IPS-15b (cell line): ENCODE data around the gene RARRES1.

Experiments
- H3K27me3 ChIP-seq: one replicate; pipeline ENCODE4 v1.6.1; 2013; ENCODE audit warnings: low read length; ENCODE audit not compliant: control insufficient read depth, insufficient read depth
- H3K36me3 ChIP-seq: one replicate; pipeline ENCODE4 v1.6.1; 2013; ENCODE audit warnings: low read length; ENCODE audit not compliant: control insufficient read depth, insufficient read depth
- H3K4me1 ChIP-seq: one replicate; pipeline ENCODE4 v1.6.1; 2013; ENCODE audit warnings: mild to moderate bottlenecking, low read length; ENCODE audit not compliant: control insufficient read depth, insufficient read depth
- H3K4me3 ChIP-seq: one replicate; pipeline ENCODE4 v1.5.1; 2013; ENCODE audit warnings: low read depth, low read length
- H3K9ac ChIP-seq: one replicate; pipeline ENCODE4 v1.6.1; 2013; ENCODE audit warnings: low read depth, mild to moderate bottlenecking, low read length
- H3K9me3 ChIP-seq: one replicate; pipeline ENCODE4 v1.6.1; 2013; ENCODE audit warnings: mild to moderate bottlenecking, low read length; ENCODE audit not compliant: control insufficient read depth, insufficient read depth

The RARRES1 gene

DNA sequence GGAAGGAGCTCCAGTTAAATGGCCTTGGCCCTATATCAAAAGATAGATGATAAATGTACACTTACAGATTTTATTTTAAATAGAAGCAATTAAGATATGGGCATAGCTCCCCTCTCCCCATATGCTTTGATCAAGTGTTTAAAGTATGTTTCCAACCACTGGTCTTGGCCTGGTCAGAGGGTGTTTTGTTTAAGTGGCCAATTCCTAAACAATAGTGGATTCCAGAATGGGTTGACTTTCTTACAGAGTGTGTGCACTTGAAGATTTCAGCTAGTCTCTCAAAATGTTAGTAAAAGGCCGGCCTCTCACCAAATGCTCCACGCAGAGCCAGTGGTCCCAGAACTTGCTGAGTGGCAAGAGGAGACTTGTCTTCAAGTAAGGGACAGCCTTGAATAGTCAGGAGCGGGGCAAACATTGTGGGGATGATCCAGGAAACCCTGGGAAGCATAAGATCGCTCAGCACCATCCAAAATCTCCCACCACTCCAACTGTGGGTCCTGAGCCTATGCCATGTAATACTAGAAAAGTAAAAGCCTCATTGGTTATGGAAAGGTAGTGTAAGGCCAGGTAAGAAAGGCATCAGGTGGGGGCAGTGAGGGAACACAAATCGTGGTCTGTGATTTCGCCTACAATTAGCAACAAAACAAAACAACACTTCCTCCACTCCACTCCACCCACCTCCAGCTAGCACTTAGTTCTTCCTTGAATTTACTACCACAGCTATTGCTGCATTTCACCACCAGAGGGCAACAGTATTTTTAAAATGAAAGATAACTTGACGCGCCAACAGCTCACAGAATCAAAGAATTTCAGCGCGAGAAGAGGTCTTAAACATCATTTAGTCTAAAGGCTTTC, 4.8 kb downstream of the RARRES1 start:
- Histone ChIP-seq H3K4me3 (no peak overlapping the region), H3K9ac (no peak overlapping the region), H3K4me1 (no peaks in the 10 kb centered on the region)

DNA sequence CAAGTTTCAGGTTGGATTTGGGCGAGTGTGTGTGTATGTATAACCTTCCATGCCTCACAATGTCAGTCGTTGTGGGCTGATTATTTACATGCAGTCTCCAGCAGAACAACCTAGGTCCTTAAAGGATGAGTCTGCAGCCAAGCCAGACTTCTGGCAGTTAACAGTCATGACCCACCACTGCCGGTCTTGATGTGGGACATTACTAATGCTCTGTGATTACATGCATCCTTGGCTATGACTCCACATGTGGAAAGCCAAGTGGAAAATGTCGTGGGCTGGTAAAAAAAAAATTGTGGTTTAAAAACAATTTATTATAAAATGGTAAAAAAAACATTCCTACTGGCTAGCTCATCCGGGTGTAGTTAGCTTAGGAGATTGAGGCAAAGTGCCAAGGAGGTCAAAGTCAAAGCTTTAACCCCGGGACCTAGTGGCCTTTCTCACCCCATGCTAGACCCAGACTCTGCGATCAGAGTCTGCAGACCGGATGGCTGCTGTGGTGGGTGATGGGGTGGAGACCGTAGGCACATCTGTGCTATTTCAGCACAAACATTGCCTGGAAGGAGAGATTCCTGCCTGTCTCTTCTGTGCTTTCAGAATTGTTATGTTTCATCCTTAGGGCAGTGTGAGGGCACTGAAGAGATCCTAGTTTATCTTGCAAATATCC, 6.8 kb downstream of the RARRES1 start:
- Histone ChIP-seq H3K36me3 (no peaks in the 10 kb centered on the region), H3K27me3 (no peaks in the 10 kb centered on the region), H3K9me3 (no peaks in the 10 kb centered on the region), H3K9ac (no peak overlapping the region), H3K4me1 (no peaks in the 10 kb centered on the region), H3K4me3 (no peak overlapping the region)

More for the DNA sequence above, 4.8 kb downstream of the RARRES1 start:
- H3K9me3 ChIP-seq = no peaks in the 10 kb centered on the region
- peaks cover 10% of the 10 kb centered on the region for H3K27me3 ChIP-seq
- H3K36me3 ChIP-seq = no peaks in the 10 kb centered on the region

DNA sequence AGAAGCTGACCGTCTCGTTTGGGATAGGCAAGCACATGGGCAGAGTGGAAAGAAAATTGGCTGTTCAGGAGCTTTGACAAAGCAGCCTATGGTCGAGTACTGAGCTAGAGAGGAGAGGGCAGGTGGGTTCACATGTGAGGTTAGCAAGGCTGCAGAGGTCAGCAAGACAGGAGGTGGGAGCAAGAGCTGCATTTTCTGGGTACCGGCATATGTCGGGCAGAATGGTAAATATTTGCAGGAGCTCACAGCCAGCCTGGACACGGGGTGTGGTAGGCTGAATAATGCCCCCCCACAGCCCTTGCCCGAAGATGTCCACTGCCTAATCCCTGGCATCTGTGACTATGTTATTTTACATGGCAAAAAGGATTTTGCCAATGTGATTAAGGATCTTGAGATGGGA, 8.3 kb downstream of the RARRES1 start:
- Histone ChIP-seq H3K27me3 (no peaks in the 10 kb centered on the region), H3K36me3 (no peaks in the 10 kb centered on the region), H3K9me3 (no peaks in the 10 kb centered on the region), H3K4me3 (no peak overlapping the region), H3K4me1 (no peaks in the 10 kb centered on the region), H3K9ac (no peak overlapping the region)

DNA sequence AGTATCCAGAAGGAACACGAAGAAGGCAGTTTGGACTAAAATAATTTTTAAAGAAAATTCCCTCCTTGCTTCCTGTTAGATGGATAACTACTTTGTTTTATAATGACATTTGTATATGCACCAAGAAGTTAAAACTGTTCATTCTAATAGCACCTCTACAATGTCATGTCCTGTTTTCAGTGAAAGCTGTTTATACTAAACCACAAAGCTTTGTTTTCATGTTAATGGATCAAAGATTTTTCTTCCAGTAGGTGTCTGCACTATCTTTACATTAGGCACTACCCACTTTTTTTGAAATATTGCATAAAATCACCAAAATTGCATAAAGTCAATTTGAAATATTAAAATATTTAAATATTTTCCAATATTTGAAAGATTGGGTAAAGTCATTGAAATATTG, 10.1 kb downstream of the RARRES1 start:
- Histone ChIP-seq H3K9me3 (no peaks in the 10 kb centered on the region), H3K4me3 (no peak overlapping the region), H3K9ac (no peak overlapping the region), H3K27me3 (no peaks in the 10 kb centered on the region), H3K4me1 (no peaks in the 10 kb centered on the region), H3K36me3 (no peaks in the 10 kb centered on the region)

DNA sequence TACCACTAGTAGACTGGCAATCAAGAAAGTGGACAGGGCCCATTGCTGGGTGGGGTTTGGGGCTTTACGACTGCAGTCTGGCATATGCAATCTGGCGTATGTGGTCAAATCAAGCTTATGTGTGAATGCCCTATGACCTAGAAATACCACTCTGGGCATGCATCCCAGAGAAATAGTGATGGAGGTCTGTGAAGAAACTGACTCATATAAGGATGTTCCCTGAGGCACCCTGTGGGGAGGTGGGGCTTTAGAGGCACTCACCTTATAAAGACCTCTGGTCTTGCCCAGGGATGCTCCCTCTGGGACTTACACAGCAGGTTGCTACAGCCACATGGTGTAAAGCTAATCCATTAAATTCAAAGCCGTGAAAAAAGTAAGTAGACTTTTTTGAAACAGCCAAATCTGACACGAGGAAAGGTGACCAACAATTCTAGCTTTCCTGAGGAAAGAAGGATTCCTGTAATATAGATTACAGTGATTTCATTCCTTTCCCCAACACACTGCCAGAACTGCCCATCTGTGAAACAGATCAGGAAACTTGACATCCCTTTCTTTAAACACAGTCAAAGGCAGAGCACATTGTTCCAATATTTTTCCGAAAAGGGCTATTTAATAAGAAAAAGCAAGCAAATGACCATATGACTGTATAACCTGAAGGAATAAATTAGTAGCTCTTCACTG, 13.6 kb downstream of the RARRES1 start:
- Histone ChIP-seq H3K27me3 (no peaks in the 10 kb centered on the region), H3K4me1 (no peaks in the 10 kb centered on the region), H3K4me3 (no peak overlapping the region), H3K9ac (no peak overlapping the region), H3K9me3 (no peaks in the 10 kb centered on the region), H3K36me3 (no peaks in the 10 kb centered on the region)

DNA sequence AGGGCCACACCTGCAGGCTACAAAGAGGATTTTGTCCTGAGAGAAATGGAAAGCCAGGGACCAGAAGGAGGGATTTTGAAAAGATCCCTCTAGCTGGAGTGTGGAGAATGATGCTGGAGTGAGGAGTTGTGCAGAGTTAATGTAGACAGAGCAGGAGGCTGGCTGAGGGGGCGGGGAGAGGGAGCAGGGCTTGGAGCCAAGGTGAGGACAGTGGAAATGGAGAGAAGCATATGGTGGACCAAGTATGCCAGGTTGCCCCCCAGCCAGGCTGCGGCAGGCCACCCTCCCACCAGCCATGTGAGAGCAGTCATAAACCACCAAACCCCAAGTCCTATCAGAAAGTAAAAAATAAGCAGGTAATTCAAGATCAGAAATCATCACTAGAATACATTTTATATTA, 14.7 kb downstream of the RARRES1 start:
- H3K9me3 ChIP-seq = no peaks in the 10 kb centered on the region
- H3K36me3 ChIP-seq = no peaks in the 10 kb centered on the region
- H3K9ac ChIP-seq = no peak overlapping the region
- peaks cover 2% of the 10 kb centered on the region for H3K4me1 ChIP-seq
- no peaks in the 10 kb centered on the region for H3K27me3 ChIP-seq
- H3K4me3 ChIP-seq = no peak overlapping the region

DNA sequence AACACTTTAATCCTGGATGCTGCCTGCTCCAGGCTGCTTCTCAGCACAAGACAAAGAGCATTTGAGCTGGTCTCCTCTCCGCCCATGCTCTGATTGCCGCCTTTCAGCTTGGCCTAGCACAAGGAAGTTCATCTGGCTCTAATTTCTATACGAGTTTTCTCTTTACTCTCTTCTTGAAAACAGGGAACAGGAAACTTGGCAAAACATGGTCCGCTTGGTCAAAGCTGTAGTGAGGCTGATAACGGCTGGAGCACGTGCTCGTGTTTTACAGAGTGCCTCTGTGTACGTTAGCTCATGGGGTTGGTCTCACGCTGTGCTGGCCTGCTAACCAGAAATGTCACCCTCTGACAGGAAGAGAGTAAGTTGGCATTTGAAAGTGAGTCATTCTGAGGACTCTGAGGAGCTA, 19.2 kb downstream of the RARRES1 start:
- Histone ChIP-seq H3K36me3 (no peaks in the 10 kb centered on the region), H3K27me3 (no peaks in the 10 kb centered on the region), H3K9ac (no peak overlapping the region), H3K4me1 (peaks cover 6% of the 10 kb centered on the region), H3K9me3 (no peaks in the 10 kb centered on the region), H3K4me3 (no peak overlapping the region)

DNA sequence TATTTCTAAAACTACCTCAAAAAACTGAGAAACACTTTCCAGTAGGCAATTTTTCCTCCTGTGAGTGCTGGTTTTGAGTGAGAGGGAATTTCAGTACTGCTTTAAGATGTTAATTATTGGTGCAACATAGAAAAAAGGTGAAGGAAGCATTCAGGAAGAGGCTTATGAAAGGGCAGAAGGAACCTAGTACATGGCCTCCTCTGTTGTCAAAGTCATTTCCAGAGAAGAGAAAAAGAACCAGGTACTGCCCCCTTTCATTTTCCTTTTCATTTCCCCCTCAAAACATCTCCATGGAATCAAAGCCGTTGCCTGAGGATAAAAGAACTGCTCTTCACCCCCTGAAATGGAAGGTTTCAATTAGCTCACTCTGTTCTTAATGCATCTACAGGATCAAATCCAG, 19.8 kb downstream of the RARRES1 start:
- peaks cover 6% of the 10 kb centered on the region for H3K4me1 ChIP-seq
- H3K9ac ChIP-seq = no peak overlapping the region
- H3K4me3 ChIP-seq = no peak overlapping the region
- no peaks in the 10 kb centered on the region for H3K36me3 ChIP-seq
- H3K9me3 ChIP-seq = no peaks in the 10 kb centered on the region
- no peaks in the 10 kb centered on the region for H3K27me3 ChIP-seq

DNA sequence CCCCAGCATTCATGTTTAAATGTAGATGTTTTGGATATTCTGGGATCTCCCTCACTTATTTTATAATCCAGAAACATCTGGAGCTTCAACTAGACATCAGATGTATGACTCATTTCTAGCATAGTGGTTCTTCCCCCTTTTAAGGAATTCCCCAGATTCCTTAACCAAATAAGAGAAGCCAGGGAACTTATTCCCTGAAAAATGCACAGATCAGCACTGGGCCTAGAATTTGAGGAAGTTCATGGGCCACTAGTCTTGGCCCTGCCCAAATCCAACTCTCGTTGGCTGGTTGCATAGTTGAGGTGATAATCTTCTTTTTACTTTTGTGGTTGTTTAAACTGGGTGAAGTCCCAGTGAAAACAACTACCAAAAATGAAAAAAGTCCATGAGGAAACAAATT, 20.4 kb downstream of the RARRES1 start:
- no peak overlapping the region for H3K9ac ChIP-seq

DNA sequence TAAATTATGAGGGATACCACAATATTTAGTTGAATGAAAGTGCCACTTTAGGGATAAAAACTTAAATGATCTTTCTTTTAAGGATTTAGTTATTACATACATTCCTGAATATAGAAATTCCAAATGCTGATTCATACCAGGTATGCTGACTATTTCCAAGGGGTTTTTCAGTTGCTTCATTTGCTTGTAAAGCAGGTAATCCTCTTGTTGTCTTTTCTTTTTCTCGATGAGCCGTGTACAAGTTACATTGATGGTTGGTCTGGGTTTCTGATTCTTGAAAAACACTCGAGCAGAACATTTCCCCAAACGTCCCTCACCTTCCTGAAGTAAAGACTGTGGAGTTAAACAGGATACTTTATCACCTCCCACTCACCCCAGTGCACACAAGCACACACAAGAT, 21.7 kb downstream of the RARRES1 start:
- Histone ChIP-seq H3K27me3 (no peaks in the 10 kb centered on the region), H3K4me1 (peaks cover 6% of the 10 kb centered on the region), H3K36me3 (no peaks in the 10 kb centered on the region), H3K9ac (no peak overlapping the region), H3K4me3 (no peak overlapping the region), H3K9me3 (no peaks in the 10 kb centered on the region)

More for the DNA sequence above, 20.4 kb downstream of the RARRES1 start:
- H3K4me3 ChIP-seq = no peak overlapping the region
- no peaks in the 10 kb centered on the region for H3K36me3 ChIP-seq
- H3K27me3 ChIP-seq = no peaks in the 10 kb centered on the region
- no peaks in the 10 kb centered on the region for H3K9me3 ChIP-seq
- peaks cover 6% of the 10 kb centered on the region for H3K4me1 ChIP-seq

DNA sequence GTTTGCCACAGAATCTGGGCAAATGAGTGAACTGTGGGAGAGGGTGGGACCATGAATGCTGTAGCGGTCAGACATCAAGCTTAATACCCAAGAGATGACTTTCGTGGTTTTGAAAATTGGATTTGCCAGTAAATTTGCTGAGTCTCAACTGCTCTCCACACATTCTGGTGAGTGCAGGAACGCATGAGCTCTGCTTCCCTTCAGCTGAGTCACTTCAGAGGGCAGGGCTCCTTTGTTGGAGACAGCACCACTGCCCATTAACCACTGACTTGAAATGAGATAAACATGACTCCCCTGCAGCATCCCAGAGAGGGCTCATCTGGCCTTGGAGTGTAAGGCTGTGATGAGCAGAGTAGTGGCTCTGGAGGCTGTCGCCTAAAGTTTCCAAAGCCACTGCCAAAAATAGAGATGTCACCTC, 22.6 kb downstream of the RARRES1 start:
- peaks cover 6% of the 10 kb centered on the region for H3K4me1 ChIP-seq
- H3K9ac ChIP-seq = no peak overlapping the region
- no peaks in the 10 kb centered on the region for H3K9me3 ChIP-seq
- H3K4me3 ChIP-seq = no peak overlapping the region
- H3K36me3 ChIP-seq = no peaks in the 10 kb centered on the region
- H3K27me3 ChIP-seq = no peaks in the 10 kb centered on the region
